NCI-H146 (cell line): ENCODE measurements around the gene ACYP2.
"Not testable (repeated sequence)": the region's sequence is repeated elsewhere in the genome, so short reads cannot be mapped to it uniquely, and the experiment has no call there.

Experiments
- DNase-seq: peaks from one replicate; lab custom pipeline; 2025; lab: John Stamatoyannopoulos, UW

The ACYP2 gene

GRCh38 chr2:54115284-54116137 is at the start of gene ACYP2:
Gene ACYP2, plus strand, starts transcription at chr2:54115615.
- DNase-seq = peak; percentile 97

GRCh38 chr2:54065891-54066290 is 49.5 kb upstream of the ACYP2 start:
- DNase-seq = no peak

GRCh38 chr2:54067851-54068375 is 47.5 kb upstream of the ACYP2 start:
- DNase-seq = no peak

- not testable (repeated sequence) for DNase-seq
Measured at GRCh38 chr2:54072483-54072882, 42.9 kb upstream of the ACYP2 start.

- DNase-seq = no peak
Measured at GRCh38 chr2:54073796-54074195, 41.6 kb upstream of the ACYP2 start.

DNA sequence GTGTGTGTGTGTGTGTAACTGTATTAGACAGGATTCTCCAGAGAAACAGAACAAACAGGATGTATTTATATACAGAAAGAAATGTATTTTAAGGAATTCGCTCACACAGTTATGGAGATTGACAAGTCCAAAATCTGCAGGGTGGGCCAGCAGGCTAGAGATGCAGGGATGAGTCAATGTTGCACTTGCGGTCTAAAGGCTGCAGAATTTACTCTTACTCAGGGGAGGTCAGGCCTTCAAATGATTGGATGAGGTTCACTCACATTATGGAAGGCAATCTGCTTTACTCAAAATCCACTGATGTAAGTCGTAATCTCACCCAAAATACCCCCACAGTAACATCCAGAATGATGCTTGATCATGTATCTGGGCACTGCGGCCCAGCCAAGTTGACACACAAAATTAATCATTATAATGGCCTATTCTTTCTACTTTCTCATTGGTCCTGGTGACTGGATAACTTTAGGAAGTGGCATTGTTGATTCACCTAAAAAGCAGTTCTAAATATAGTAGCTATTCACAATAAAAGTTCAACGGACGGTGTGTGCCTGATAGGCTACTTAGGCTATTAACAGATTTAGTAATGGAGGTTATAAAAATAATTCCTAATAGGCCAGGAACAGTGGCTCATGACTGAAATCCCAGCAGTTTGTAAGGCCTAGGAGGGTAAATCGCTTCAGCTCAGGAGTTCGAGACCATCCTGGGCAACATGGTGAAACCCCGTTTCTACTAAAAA is 40.6 kb upstream of the ACYP2 start:
- no peak for DNase-seq

GRCh38 chr2:54076586-54076985 is 38.8 kb upstream of the ACYP2 start:
- DNase-seq = no peak

GRCh38 chr2:54077088-54077900 is 38.1 kb upstream of the ACYP2 start:
- DNase-seq = no peak

DNA sequence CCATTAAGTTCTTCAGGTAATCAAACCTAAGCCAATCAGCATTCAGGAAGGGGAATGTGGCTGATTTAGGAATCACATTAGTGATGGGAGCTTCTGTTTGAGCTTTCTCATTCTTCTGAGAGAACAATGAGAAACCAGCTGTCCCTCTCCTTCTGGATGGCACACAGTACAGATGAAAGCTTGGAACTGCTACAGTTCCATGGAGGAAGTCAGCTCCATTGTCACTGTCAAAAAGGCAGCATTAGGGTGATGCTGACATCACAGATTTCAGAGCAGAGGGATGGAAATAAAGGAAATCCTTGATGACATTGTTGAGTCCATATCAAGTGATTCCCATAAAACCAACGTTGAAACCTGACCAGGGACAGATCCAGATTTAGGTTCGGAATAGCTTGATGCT is 36.1 kb upstream of the ACYP2 start:
- DNase-seq = no peak

DNA sequence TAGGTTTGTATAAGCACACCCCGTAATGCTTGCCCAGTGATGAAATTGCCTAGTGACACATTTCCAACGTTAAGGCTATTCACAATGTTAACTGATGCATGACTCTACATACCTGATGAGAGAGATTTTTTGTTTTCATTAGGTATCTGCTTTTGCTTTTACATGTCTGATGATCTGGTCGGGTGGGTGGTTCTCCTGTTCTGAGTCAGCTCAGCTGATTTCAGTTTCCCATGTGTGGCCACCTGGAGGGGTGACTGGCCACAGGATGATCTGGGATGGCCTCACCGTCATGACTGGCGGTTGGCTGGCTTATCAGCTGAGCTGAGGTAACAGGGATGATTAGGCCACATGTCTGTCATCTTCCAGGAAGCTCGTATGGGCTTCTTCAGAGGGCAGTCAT is 33.8 kb upstream of the ACYP2 start:
- no peak for DNase-seq

- peak; percentile 88 for DNase-seq
Measured at GRCh38 chr2:54083021-54083420, 32.4 kb upstream of the ACYP2 start.

GRCh38 chr2:54083445-54083844 is 32.0 kb upstream of the ACYP2 start:
- DNase-seq = no peak

- DNase-seq = no peak
Measured at GRCh38 chr2:54084600-54084999, 30.8 kb upstream of the ACYP2 start.

DNA sequence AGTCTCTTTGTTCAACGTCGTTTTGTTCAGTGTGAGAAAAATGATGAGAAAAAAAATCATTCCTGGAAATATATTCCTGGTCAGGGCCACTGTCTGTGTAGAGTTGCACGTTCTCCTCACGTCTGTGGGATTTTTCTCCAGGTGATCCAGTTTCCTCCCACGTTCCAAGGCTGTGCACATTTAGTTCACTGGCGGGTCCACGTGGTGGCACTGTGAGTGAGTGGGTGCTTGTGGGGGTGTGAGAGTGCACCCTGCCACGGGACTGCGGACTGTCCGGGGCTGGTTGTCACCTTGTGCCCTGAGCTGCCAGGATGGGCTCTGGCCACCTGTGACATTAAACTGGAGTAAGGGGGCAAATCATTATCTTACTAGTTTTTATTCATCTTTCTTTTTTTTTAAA is 30.3 kb upstream of the ACYP2 start:
- DNase-seq = no peak

- no peak for DNase-seq
Measured at GRCh38 chr2:54086157-54086556, 29.3 kb upstream of the ACYP2 start.

DNA sequence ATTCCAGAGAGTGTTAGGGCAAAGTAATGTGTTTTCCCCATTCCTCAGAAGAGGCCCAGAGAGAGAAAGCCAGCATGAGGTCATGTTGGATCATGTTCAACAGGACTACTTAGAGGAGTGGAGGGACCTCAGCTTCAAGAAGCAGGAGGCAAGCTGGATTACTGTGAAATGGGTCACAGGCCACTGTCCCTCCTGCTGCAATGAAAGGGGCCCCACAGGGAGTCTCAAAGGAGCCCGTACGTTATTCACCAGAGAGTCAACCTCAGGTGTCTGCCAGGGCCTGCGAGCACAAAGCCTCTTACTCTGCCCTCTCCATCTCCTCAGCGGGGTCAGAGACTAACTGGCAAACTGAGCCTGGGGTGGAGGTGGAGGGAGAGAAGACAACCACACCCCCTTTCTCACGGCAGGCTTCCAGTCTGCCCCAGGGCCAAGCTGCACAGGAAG is 27.2 kb upstream of the ACYP2 start:
- no peak for DNase-seq

GRCh38 chr2:54088719-54089118 is 26.7 kb upstream of the ACYP2 start:
- DNase-seq = no peak

DNA sequence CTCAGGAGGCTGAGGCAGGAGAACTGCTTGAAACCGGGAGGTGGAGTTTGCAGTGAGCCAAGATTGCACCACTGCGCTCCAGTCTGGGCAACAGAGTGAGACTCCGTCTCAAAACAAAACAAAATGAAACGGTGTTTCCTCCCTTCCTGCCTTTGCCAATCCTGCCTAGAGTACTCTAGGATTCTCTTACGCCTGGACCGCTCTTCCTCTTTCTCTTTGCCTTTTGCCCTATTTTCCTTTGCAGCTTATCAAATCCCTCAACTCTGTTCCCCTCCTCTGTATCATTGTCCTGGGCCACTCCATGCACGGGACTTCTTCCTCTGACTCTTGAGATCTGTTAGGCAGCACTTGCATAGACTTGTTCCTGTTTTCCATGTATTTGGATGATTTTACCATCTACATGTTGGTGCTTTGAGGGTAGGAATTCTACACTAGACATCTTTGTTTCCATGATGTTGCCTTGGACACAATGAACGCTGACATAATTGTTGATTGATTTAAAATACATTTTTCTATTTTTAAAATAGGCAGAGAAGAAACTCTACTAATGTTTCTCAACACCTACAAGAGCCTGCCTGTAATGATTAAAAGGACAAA is 24.8 kb upstream of the ACYP2 start:
- DNase-seq = no peak

- no peak for DNase-seq
Measured at GRCh38 chr2:54092940-54093339, 22.5 kb upstream of the ACYP2 start.

DNA sequence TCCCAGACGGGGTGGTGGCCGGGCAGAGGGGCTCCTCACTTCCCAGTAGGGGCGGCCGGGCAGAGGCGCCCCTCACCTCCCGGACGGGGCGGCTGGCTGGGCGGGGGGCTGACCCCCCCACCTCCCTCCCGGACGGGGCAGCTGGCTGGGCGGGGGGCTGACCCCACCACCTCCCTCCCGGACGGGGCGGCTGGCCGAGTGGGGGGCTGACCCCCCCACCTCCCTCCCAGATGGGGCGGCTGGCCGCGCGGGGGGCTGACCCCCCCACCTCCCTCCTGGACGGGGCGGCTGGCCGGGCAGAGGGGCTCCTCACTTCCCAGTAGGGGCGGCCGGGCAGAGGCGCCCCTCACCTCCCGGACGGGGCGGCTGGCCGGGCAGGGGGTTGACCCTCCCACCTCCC is 20.0 kb upstream of the ACYP2 start:
- not testable (repeated sequence) for DNase-seq

GRCh38 chr2:54096141-54096540 is 19.3 kb upstream of the ACYP2 start:
- DNase-seq = not testable (repeated sequence)

DNA sequence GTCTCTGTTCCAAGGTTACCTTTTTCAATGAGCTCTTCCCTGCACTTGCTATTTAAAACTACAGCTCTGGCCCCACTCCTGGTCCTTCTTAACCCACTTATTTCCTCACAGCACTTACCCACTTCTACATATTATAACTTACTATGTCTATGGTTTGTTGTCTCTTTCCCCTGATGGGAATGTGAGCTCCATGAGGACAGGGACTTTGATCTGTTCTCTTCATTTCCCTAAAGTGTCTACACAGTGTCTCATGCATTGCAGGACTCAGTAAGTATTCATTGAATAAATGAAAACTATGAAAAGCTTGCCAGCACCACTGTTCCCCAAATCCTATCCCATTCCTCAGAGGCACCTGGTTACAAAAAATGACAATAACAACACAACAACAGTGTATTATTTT is 18.3 kb upstream of the ACYP2 start:
- DNase-seq = no peak
